HepG2 (cell line): ENCODE results near the gene KDM6B. TPM values are rescaled to one million over a fixed set of nuclear protein-coding genes. Genes with fewer than 3 reads are reported as not detected.

Source experiments
- HCFC1 ChIP-seq: fragments of 150-350 bp; IDR thresholded peaks from 2 replicates; pipeline ENCODE4 v1.6.1; 2014; ENCODE audit warnings: low read depth, low read length
- HHEX ChIP-seq: IDR thresholded peaks from 2 replicates; pipeline ENCODE4 v1.6.1; 2016; ENCODE audit warnings: control low read depth
- KDM3A ChIP-seq: IDR thresholded peaks from 2 replicates; pipeline ENCODE4 v1.6.1; 2018; ENCODE audit warnings: low read depth, missing compliant biosample characterization
- MBD4 ChIP-seq: IDR thresholded peaks from 2 replicates; pipeline ENCODE4 v1.6.1; 2012; ENCODE audit warnings: low read length, inconsistent platforms, borderline replicate concordance
- TGIF2 ChIP-seq: IDR thresholded peaks from 2 replicates; pipeline ENCODE4 v1.6.1; 2016; ENCODE audit warnings: control low read depth, missing compliant biosample characterization
- U2AF2 ChIP-seq: fragments of 200-400 bp; formaldehyde crosslinking; IDR thresholded peaks from 2 replicates; pipeline ENCODE4 v1.6.1; 2017; ENCODE audit warnings: low read depth, mild to moderate bottlenecking, low read length
- ZBTB3 ChIP-seq: sonication (generic); formaldehyde crosslinking; IDR thresholded peaks from 2 replicates; pipeline ENCODE4 v1.4.0; 2020; ENCODE audit warnings: low read depth, mild to moderate bottlenecking, moderate library complexity, missing genetic modification reagents, borderline replicate concordance
- ZNF441 ChIP-seq: sonication (generic); formaldehyde crosslinking; IDR thresholded peaks from 2 replicates; pipeline ENCODE4 v1.7.0; 2021; ENCODE audit warnings: missing genetic modification reagents, borderline replicate concordance
- ZNF564 ChIP-seq: sonication (generic); formaldehyde crosslinking; IDR thresholded peaks from 2 replicates; pipeline ENCODE4 v1.8.1; 2023; ENCODE audit warnings: mild to moderate bottlenecking, missing genetic modification reagents
- ZNF569 ChIP-seq: sonication (generic); formaldehyde crosslinking; IDR thresholded peaks from 2 replicates; pipeline ENCODE4 v1.5.0; 2020; ENCODE audit warnings: mild to moderate bottlenecking, missing genetic modification reagents, moderate library complexity, borderline replicate concordance
- polyA plus RNA-seq, 8 experiments: library from polyadenylated mRNA; depleted of rRNA in 3 of 8; stranded (reverse) in 7 of 8; unstranded in 1 of 8; fragments of >200 nt; fragmentation: Illumina TruSeq in 4 of 8; extraction: Trizol in 4 of 8; gene quantifications; 2 replicates each; pipeline versions ENCODE4 v1.2.1 to v1.2.3, GENCODE V29; 2011 to 2016; ENCODE audit warnings: low read depth in 4 of 8, missing spikeins in 1 of 8, mixed read lengths in 1 of 8; ENCODE audit not compliant: insufficient read depth in 1 of 8
- total RNA-seq, 5 experiments: library from RNA; depleted of rRNA; stranded (reverse); fragments of >200 nt; fragmentation: Illumina TruSeq; extraction: Trizol; gene quantifications; 2 replicates each; pipeline ENCODE4 v1.2.3, GENCODE V29; 2016; ENCODE audit warnings: low read depth in 1 of 5
- TF ChIP-seq, protein P1 (sequence below), 2 experiments: fragments of 450-650 bp in 1 of 2; sonication (generic) in 1 of 2; formaldehyde crosslinking in 1 of 2; IDR thresholded peaks; 2 replicates each; pipeline versions ENCODE4 v1.6.1 to v1.8.0; 2016 to 2022; ENCODE audit warnings: antibody characterized with exemption in 1 of 2, mild to moderate bottlenecking in 1 of 2, missing genetic modification reagents in 1 of 2
- TF ChIP-seq, protein P2 (sequence below): sonication (generic); formaldehyde crosslinking; IDR thresholded peaks from 2 replicates; pipeline ENCODE4 v1.5.0; 2020; ENCODE audit warnings: missing genetic modification reagents
- TF ChIP-seq, protein P3 (sequence below): IDR thresholded peaks from 2 replicates; pipeline ENCODE4 v1.6.1; 2016
- TF ChIP-seq, protein P4 (sequence below): sonication (generic); formaldehyde crosslinking; conservative IDR thresholded peaks from 2 replicates; pipeline ENCODE4 v1.8.1; 2023; ENCODE audit warnings: missing genetic modification reagents

KDM6B gene
- total and polyA plus RNA-seq, 2 of the 13 experiments (the other 11 are each of a cell fraction or from before 2014, with no cell fraction given), result 1.3 to 2.1 TPM

DNA sequence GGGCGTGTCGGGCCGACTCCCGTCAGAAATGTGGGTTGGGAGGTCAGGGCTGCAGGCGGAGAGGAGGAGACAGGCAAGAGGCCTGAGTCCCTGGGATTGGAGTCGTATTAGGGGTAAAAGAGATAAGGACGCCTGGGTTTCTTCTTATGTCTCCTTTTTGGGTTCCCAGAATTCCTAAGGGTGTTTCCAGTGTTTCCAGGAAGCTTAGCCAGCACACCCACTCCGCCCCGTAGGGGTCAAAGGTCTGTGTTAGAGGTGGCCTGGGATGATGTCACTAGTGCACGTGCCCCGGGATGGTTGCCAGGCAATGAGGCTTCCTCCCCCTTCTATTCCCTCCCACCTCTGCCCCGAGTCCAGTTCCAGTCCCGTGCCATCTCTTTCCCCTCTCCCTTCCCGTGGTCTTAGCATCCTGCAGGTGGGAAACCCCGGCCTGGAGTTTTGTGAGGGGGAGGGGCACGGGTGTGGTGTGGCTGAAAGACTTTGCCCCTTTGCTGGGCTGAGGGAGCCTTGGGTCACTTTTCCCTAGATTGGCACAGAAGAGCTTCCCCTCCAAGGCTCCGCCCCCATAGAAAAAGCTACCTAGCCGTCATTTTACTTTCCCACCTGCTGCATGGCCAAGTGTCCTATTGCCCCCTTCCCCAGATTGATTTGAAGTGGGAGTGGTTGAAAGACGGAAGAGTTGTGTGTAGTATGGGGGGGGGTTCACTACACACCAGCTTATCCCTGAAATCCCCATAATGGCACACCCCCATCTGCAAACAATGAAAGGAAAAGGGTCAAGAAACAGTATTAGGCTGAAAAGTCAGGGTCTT is 2.8 kb downstream of the KDM6B start (continued):
- TF ChIP-seq, protein P1, sequence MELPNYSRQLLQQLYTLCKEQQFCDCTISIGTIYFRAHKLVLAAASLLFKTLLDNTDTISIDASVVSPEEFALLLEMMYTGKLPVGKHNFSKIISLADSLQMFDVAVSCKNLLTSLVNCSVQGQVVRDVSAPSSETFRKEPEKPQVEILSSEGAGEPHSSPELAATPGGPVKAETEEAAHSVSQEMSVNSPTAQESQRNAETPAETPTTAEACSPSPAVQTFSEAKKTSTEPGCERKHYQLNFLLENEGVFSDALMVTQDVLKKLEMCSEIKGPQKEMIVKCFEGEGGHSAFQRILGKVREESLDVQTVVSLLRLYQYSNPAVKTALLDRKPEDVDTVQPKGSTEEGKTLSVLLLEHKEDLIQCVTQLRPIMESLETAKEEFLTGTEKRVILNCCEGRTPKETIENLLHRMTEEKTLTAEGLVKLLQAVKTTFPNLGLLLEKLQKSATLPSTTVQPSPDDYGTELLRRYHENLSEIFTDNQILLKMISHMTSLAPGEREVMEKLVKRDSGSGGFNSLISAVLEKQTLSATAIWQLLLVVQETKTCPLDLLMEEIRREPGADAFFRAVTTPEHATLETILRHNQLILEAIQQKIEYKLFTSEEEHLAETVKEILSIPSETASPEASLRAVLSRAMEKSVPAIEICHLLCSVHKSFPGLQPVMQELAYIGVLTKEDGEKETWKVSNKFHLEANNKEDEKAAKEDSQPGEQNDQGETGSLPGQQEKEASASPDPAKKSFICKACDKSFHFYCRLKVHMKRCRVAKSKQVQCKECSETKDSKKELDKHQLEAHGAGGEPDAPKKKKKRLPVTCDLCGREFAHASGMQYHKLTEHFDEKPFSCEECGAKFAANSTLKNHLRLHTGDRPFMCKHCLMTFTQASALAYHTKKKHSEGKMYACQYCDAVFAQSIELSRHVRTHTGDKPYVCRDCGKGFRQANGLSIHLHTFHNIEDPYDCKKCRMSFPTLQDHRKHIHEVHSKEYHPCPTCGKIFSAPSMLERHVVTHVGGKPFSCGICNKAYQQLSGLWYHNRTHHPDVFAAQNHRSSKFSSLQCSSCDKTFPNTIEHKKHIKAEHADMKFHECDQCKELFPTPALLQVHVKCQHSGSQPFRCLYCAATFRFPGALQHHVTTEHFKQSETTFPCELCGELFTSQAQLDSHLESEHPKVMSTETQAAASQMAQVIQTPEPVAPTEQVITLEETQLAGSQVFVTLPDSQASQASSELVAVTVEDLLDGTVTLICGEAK (IDR thresholded peaks at IDR 0.05), result no peak
- TF ChIP-seq, protein P1 (CRISPR knock-in tag; IDR thresholded peaks at IDR 0.05), result peak; percentile 35; the same call in 1 of the 2 replicates
- TF ChIP-seq TGIF2 (CRISPR knock-in tag), result peak; percentile 97
- TF ChIP-seq MBD4, result no peak
- TF ChIP-seq KDM3A (CRISPR knock-in tag), result peak; percentile 33; the same call in 1 of the 2 replicates
- TF ChIP-seq ZNF441 (CRISPR knock-in tag), result peak; percentile 15; the same call in 1 of the 2 replicates
- TF ChIP-seq, protein P2, sequence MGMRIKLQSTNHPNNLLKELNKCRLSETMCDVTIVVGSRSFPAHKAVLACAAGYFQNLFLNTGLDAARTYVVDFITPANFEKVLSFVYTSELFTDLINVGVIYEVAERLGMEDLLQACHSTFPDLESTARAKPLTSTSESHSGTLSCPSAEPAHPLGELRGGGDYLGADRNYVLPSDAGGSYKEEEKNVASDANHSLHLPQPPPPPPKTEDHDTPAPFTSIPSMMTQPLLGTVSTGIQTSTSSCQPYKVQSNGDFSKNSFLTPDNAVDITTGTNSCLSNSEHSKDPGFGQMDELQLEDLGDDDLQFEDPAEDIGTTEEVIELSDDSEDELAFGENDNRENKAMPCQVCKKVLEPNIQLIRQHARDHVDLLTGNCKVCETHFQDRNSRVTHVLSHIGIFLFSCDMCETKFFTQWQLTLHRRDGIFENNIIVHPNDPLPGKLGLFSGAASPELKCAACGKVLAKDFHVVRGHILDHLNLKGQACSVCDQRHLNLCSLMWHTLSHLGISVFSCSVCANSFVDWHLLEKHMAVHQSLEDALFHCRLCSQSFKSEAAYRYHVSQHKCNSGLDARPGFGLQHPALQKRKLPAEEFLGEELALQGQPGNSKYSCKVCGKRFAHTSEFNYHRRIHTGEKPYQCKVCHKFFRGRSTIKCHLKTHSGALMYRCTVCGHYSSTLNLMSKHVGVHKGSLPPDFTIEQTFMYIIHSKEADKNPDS (CRISPR knock-in tag), result peak; percentile 81; the same call in 1 of the 2 replicates
- no peak for TF ChIP-seq ZNF569 (CRISPR knock-in tag)
- TF ChIP-seq, protein P3, sequence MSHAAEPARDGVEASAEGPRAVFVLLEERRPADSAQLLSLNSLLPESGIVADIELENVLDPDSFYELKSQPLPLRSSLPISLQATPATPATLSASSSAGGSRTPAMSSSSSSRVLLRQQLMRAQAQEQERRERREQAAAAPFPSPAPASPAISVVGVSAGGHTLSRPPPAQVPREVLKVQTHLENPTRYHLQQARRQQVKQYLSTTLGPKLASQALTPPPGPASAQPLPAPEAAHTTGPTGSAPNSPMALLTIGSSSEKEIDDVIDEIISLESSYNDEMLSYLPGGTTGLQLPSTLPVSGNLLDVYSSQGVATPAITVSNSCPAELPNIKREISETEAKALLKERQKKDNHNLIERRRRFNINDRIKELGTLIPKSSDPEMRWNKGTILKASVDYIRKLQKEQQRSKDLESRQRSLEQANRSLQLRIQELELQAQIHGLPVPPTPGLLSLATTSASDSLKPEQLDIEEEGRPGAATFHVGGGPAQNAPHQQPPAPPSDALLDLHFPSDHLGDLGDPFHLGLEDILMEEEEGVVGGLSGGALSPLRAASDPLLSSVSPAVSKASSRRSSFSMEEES (CRISPR knock-in tag), result peak; percentile 97
- TF ChIP-seq ZBTB3 (CRISPR knock-in tag), result peak; percentile 34; the same call in 1 of the 2 replicates
- TF ChIP-seq, protein P4, sequence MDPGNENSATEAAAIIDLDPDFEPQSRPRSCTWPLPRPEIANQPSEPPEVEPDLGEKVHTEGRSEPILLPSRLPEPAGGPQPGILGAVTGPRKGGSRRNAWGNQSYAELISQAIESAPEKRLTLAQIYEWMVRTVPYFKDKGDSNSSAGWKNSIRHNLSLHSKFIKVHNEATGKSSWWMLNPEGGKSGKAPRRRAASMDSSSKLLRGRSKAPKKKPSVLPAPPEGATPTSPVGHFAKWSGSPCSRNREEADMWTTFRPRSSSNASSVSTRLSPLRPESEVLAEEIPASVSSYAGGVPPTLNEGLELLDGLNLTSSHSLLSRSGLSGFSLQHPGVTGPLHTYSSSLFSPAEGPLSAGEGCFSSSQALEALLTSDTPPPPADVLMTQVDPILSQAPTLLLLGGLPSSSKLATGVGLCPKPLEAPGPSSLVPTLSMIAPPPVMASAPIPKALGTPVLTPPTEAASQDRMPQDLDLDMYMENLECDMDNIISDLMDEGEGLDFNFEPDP (CRISPR knock-in tag), result no peak
- peak; percentile 89 for TF ChIP-seq ZNF564 (CRISPR knock-in tag)
- no peak; the same call in none of the 2 replicates for TF ChIP-seq HHEX
- peak; percentile 91; the same call in 1 of the 2 replicates for TF ChIP-seq U2AF2
- peak; percentile 69 for TF ChIP-seq HCFC1
